22Rv1 (cell line): Measurements from ENCODE around the gene GLS2.

Source experiments
- CTCF ChIP-seq: fragments of 450-650 bp; IDR thresholded peaks from 2 replicates; pipeline ENCODE4 v1.5.1; 2017; ENCODE audit warnings: mild to moderate bottlenecking
- ZFX ChIP-seq: fragments of 450-650 bp; IDR thresholded peaks from 2 replicates; pipeline ENCODE4 v1.6.1; 2017; ENCODE audit warnings: antibody characterized with exemption, borderline replicate concordance

- TF ChIP-seq ZFX (no peak), CTCF (no peak)
Observed at GRCh38 chr12:56454557-56454956, 33.4 kb downstream of the GLS2 start, which contains the start of gene MIP.
